K562 (cell line): ENCODE measurements around the gene CS. TPM values are rescaled to one million over a fixed set of nuclear protein-coding genes. Genes with fewer than 3 reads are reported as not detected.

ENCODE experiments used
- ADNP ChIP-seq: fragments of 200-800 bp; sonication (Bioruptor generic); IDR thresholded peaks from 2 replicates; pipeline ENCODE4 v1.6.1; 2016; ENCODE audit warnings: missing genetic modification characterization, missing compliant biosample characterization
- BCL6 ChIP-seq: fragments of 250-450 bp; sonication (Bioruptor Pico); IDR thresholded peaks from 2 replicates; pipeline ENCODE4 v1.4.0; 2020
- COPS2 ChIP-seq: fragments of 450-650 bp; conservative IDR thresholded peaks from 2 replicates; pipeline ENCODE4 v1.6.1; 2016; ENCODE audit warnings: mild to moderate bottlenecking, moderate library complexity
- CXXC5 ChIP-seq: fragments of 250-450 bp; sonication (Bioruptor Pico); IDR thresholded peaks from 2 replicates; pipeline ENCODE4 v1.8.0; 2022; ENCODE audit warnings: inconsistent platforms, mild to moderate bottlenecking, moderate library complexity
- FOXA1 ChIP-seq: fragments of 450-650 bp; IDR thresholded peaks from 2 replicates; pipeline ENCODE4 v1.6.1; 2016; ENCODE audit warnings: mild to moderate bottlenecking, borderline replicate concordance
- HNRNPH1 ChIP-seq: fragments of 200-400 bp; formaldehyde crosslinking; optimal IDR thresholded peaks from 2 replicates; pipeline ENCODE3; 2017; ENCODE audit warnings: low read depth, mild to moderate bottlenecking, low read length, moderate library complexity
- ID3 ChIP-seq, 2 experiments: fragments of 250-450 bp in 1 of 2; fragments of 450-650 bp in 1 of 2; sonication (Bioruptor Pico) in 1 of 2; IDR thresholded peaks; 2 replicates each; pipeline versions ENCODE4 v1.6.1 to v1.8.0; 2016 to 2021; ENCODE audit warnings: mild to moderate bottlenecking in 2 of 2, moderate library complexity in 2 of 2, missing compliant biosample characterization in 1 of 2, missing genetic modification characterization in 1 of 2
- IRF1 ChIP-seq: sonication (generic); formaldehyde crosslinking; IDR thresholded peaks from 2 replicates; pipeline ENCODE4 v1.8.0; 2022; ENCODE audit warnings: missing genetic modification reagents, mild to moderate bottlenecking, borderline replicate concordance
- KDM1A ChIP-seq, 2 experiments: fragments of 450-650 bp; IDR thresholded peaks; 2 replicates each; pipeline ENCODE4 v1.6.1; 2016; ENCODE audit warnings: mild to moderate bottlenecking in 2 of 2
- MTF1 ChIP-seq: fragments of 250-450 bp; sonication (Bioruptor Pico); IDR thresholded peaks from 2 replicates; pipeline ENCODE4 v1.9.0; 2021; ENCODE audit warnings: moderate library complexity, mild to moderate bottlenecking, inconsistent platforms, borderline replicate concordance
- NR2C1 ChIP-seq, 2 experiments: fragments of 450-650 bp; IDR thresholded peaks; 2 replicates each; pipeline ENCODE4 v1.6.1; 2017; ENCODE audit warnings: mild to moderate bottlenecking in 2 of 2, antibody characterized with exemption in 1 of 2, inconsistent platforms in 1 of 2, missing compliant biosample characterization in 1 of 2, missing genetic modification characterization in 1 of 2
- OTX1 ChIP-seq: fragments of 450-650 bp; formaldehyde crosslinking; IDR thresholded peaks from 2 replicates; pipeline ENCODE4 v1.4.0; 2022; ENCODE audit warnings: mild to moderate bottlenecking
- PTRF ChIP-seq: fragments of 450-650 bp; IDR thresholded peaks from 2 replicates; pipeline ENCODE4 v1.6.1; 2016; ENCODE audit warnings: mild to moderate bottlenecking, missing genetic modification characterization, missing compliant biosample characterization
- RNF219 ChIP-seq: fragments of 250-450 bp; sonication (Bioruptor Pico); IDR thresholded peaks from 2 replicates; pipeline ENCODE4 v1.5.0; 2022; ENCODE audit warnings: mild to moderate bottlenecking
- TEAD1 ChIP-seq, 2 experiments: fragments of 450-650 bp in 1 of 2; sonication (generic) in 1 of 2; formaldehyde crosslinking; IDR thresholded peaks; 2 replicates each; pipeline versions ENCODE4 v1.4.0 to v1.8.0; 2020 to 2022; ENCODE audit warnings: mild to moderate bottlenecking in 2 of 2, missing genetic modification reagents in 1 of 2
- ZNF518B ChIP-seq: fragments of 250-450 bp; sonication (Bioruptor Pico); IDR thresholded peaks from 2 replicates; pipeline ENCODE4 v1.5.0; 2021; ENCODE audit warnings: mild to moderate bottlenecking, moderate library complexity
- ZNF584 ChIP-seq: fragments of 200-800 bp; sonication (Bioruptor generic); IDR thresholded peaks from 2 replicates; pipeline ENCODE4 v1.6.1; 2016; ENCODE audit warnings: low read depth, mild to moderate bottlenecking, missing genetic modification characterization, missing compliant biosample characterization
- ZNF668 ChIP-seq: fragments of 250-450 bp; sonication (Bioruptor Pico); IDR thresholded peaks from 2 replicates; pipeline ENCODE4 v1.8.0; 2022; ENCODE audit warnings: mild to moderate bottlenecking, inconsistent platforms
- ZNF75A ChIP-seq: fragments of 450-650 bp; formaldehyde crosslinking; IDR thresholded peaks from 2 replicates; pipeline ENCODE4 v1.4.0; 2020; ENCODE audit warnings: mild to moderate bottlenecking
- ZNF766 ChIP-seq: fragments of 200-800 bp; sonication (Bioruptor generic); conservative IDR thresholded peaks from 2 replicates; pipeline ENCODE4 v1.6.1; 2016; ENCODE audit warnings: missing genetic modification characterization, missing compliant biosample characterization
- polyA plus RNA-seq, 8 experiments: library from polyadenylated mRNA; depleted of rRNA in 4 of 8; stranded (reverse) in 5 of 8; unstranded in 3 of 8; fragments of >200 nt; fragmentation: Nextera tagmentation in 2 of 8; fragmentation: Illumina TruSeq in 1 of 8; extraction: Ambion mirVana in 2 of 8; extraction: Trizol in 1 of 8; gene quantifications; 2 replicates each; pipeline versions ENCODE4 v1.2.1 to v1.2.3, GENCODE V29; 2011 to 2014; ENCODE audit warnings: inconsistent platforms in 1 of 8, missing spikeins in 1 of 8
- total RNA-seq, 7 experiments: library from RNA; depleted of rRNA in 6 of 7; stranded (reverse); fragments of >200 nt in 6 of 7; fragmentation: Illumina TruSeq in 2 of 7; extraction: Trizol in 2 of 7; gene quantifications; 2 replicates each; pipeline versions ENCODE4 v1.2.1 to v1.2.3, GENCODE V29; 2011 to 2021; ENCODE audit warnings: low replicate concordance in 1 of 7

Gene CS
- total and polyA plus RNA-seq, 9 of the 15 experiments (the other 6 are each of a cell fraction or from before 2014, with no cell fraction given): 99.9 to 390 (median 149) TPM

GRCh38 chr12:56333679-56334489 lies 33.8 kb upstream of the CS start, which contains the start of gene PAN2 (continued):
- TF ChIP-seq ZNF518B (CRISPR knock-in tag) (no peak), CXXC5 (peak; percentile 94), PTRF (no peak), KDM1A (IDR thresholded peaks at IDR 0.05) (no peak), MTF1 (CRISPR knock-in tag) (no peak), ZNF584 (CRISPR knock-in tag) (peak; percentile 68; the same call in 1 of the 2 replicates), COPS2 (no peak), FOXA1 (no peak), BCL6 (0 out of 2 replicates have a peak, but pooled peaks have one; percentile 23), ZNF766 (CRISPR knock-in tag) (peak; percentile 75), NR2C1 (IDR thresholded peaks at IDR 0.05) (peak; percentile 85), NR2C1 (tag; IDR thresholded peaks at IDR 0.05) (peak; percentile 84), HNRNPH1 (no peak), IRF1 (CRISPR knock-in tag) (no peak), RNF219 (CRISPR knock-in tag) (no peak), TEAD1 (CRISPR knock-in tag; IDR thresholded peaks at IDR 0.05) (peak; percentile 48 to 77; a peak in 3 of 4 replicates), OTX1 (CRISPR knock-in tag) (no peak), ID3 (CRISPR knock-in tag; IDR thresholded peaks at IDR 0.05) (no peak), ID3 (tag; IDR thresholded peaks at IDR 0.05) (no peak), ADNP (tag) (peak; percentile 62; the same call in 1 of the 2 replicates), ZNF668 (CRISPR knock-in tag) (peak; percentile 39; the same call in 1 of the 2 replicates), ZNF75A (CRISPR knock-in tag) (0 out of 2 replicates have a peak, but pooled peaks have one; percentile 22)
